GM12878 (cell line): ENCODE measurements around the gene EDC4. TPM values are rescaled to one million over a fixed set of nuclear protein-coding genes. Genes with fewer than 3 reads are reported as not detected.

Source experiments
- CEBPB ChIP-seq, 2 experiments: fragments of 150-350 bp in 1 of 2; IDR thresholded peaks; 2 replicates each; pipeline ENCODE4 v1.6.1; 2012 to 2014; ENCODE audit warnings: low read depth in 2 of 2, low read length in 2 of 2, borderline replicate concordance in 1 of 2, inconsistent platforms in 1 of 2
- CHD4 ChIP-seq: fragments of 200-600 bp; sonication (generic); IDR thresholded peaks from 2 replicates; pipeline ENCODE4 v1.6.1; 2016; ENCODE audit warnings: mild to moderate bottlenecking
- EP300 ChIP-seq, 2 experiments: fragments of 150-350 bp in 1 of 2; IDR thresholded peaks; 2 replicates each; pipeline ENCODE4 v1.6.1; 2011 to 2012; ENCODE audit warnings: low read depth in 2 of 2, low read length in 2 of 2, borderline replicate concordance in 1 of 2, improper control_type of control experiment in 1 of 2, inconsistent platforms in 1 of 2; ENCODE audit not compliant: control insufficient read depth in 1 of 2
- GABPA ChIP-seq: IDR thresholded peaks from 2 replicates; pipeline ENCODE4 v1.6.1; 2014; ENCODE audit warnings: antibody characterized with exemption, low read depth, mild to moderate bottlenecking, inconsistent platforms
- JUND ChIP-seq: IDR thresholded peaks from 2 replicates; pipeline ENCODE4 v1.6.1; 2012; ENCODE audit warnings: low read depth, mild to moderate bottlenecking, low read length, improper control_type of control experiment, moderate library complexity
- MTA2 ChIP-seq: fragments of 450-650 bp; IDR thresholded peaks from 2 replicates; pipeline ENCODE4 v1.6.1; 2016; ENCODE audit warnings: low read depth, mild to moderate bottlenecking, moderate library complexity
- NFYB ChIP-seq: IDR thresholded peaks from 2 replicates; pipeline ENCODE4 v1.6.1; 2011; ENCODE audit warnings: low read depth, mild to moderate bottlenecking, low read length, improper control_type of control experiment, moderate library complexity; ENCODE audit not compliant: insufficient read depth
- NR2C2 ChIP-seq: IDR thresholded peaks from 2 replicates; pipeline ENCODE4 v1.6.1; 2011; ENCODE audit warnings: borderline replicate concordance, low read depth; ENCODE audit not compliant: control insufficient read depth, insufficient read length
- PML ChIP-seq: IDR thresholded peaks from 2 replicates; pipeline ENCODE4 v1.6.1; 2012; ENCODE audit warnings: low read length, inconsistent platforms
- POLR2AphosphoS2 ChIP-seq: IDR thresholded peaks from 2 replicates; pipeline ENCODE4 v1.6.1; 2011; ENCODE audit warnings: low read depth, mild to moderate bottlenecking, low read length, improper control_type of control experiment, moderate library complexity
- PRDM15 ChIP-seq: fragments of 450-650 bp; formaldehyde crosslinking; IDR thresholded peaks from 2 replicates; pipeline ENCODE4 v1.4.0; 2020; ENCODE audit warnings: mild to moderate bottlenecking, moderate library complexity
- SMAD1 ChIP-seq: fragments of 450-650 bp; IDR thresholded peaks from 2 replicates; pipeline ENCODE4 v1.6.1; 2018; ENCODE audit warnings: mild to moderate bottlenecking, low read depth; ENCODE audit not compliant: partially characterized antibody
- SMC3 ChIP-seq: IDR thresholded peaks from 2 replicates; pipeline ENCODE4 v1.6.1; 2011; ENCODE audit warnings: low read length, improper control_type of control experiment, borderline replicate concordance
- STAT1 ChIP-seq: fragments of 450-650 bp; conservative IDR thresholded peaks from 2 replicates; pipeline ENCODE4 v1.6.1; 2014; ENCODE audit warnings: antibody characterized with exemption, mild to moderate bottlenecking
- TBL1XR1 ChIP-seq: IDR thresholded peaks from 2 replicates; pipeline ENCODE4 v1.6.1; 2012; ENCODE audit warnings: low read depth, low read length, improper control_type of control experiment
- TCF12 ChIP-seq: IDR thresholded peaks from 2 replicates; pipeline ENCODE4 v1.6.1; 2011; ENCODE audit warnings: low read depth, mild to moderate bottlenecking, low read length
- TCF7 ChIP-seq: IDR thresholded peaks from 2 replicates; pipeline ENCODE4 v1.6.1; 2014; ENCODE audit warnings: antibody characterized with exemption, borderline replicate concordance
- YY1 ChIP-seq: IDR thresholded peaks from 2 replicates; pipeline ENCODE4 v1.6.1; 2011; ENCODE audit warnings: low read depth, mild to moderate bottlenecking, low read length
- ZNF687 ChIP-seq: fragments of 450-650 bp; IDR thresholded peaks from 2 replicates; pipeline ENCODE4 v1.6.1; 2017; ENCODE audit warnings: mild to moderate bottlenecking, moderate library complexity
- polyA plus RNA-seq, 11 experiments: library from polyadenylated mRNA; depleted of rRNA in 4 of 11; unstranded in 6 of 11; stranded (reverse) in 5 of 11; fragments of >200 nt; fragmentation: Nextera tagmentation in 4 of 11; fragmentation: Illumina TruSeq in 1 of 11; extraction: Ambion mirVana in 4 of 11; extraction: Trizol in 1 of 11; gene quantifications; 1 replicate in 1 of 11; 2 replicates in 10 of 11; pipeline versions ENCODE4 v1.2.1 to v1.2.3, GENCODE V29; 2011 to 2016; ENCODE audit warnings: inconsistent platforms in 2 of 11, missing spikeins in 2 of 11, low read depth in 1 of 11
- total RNA-seq, 4 experiments: library from RNA; depleted of rRNA in 3 of 4; stranded (reverse); fragments of >200 nt in 3 of 4; fragmentation: Illumina TruSeq in 1 of 4; extraction: Trizol in 1 of 4; gene quantifications; 2 replicates each; pipeline versions ENCODE4 v1.2.1 to v1.2.3, GENCODE V29; 2013 to 2021

The EDC4 gene
- total and polyA plus RNA-seq, 10 of the 15 experiments (the other 5 are each of a cell fraction or from before 2014, with no cell fraction given), result 1.2 to 86.0 (median 53.4) TPM

DNA sequence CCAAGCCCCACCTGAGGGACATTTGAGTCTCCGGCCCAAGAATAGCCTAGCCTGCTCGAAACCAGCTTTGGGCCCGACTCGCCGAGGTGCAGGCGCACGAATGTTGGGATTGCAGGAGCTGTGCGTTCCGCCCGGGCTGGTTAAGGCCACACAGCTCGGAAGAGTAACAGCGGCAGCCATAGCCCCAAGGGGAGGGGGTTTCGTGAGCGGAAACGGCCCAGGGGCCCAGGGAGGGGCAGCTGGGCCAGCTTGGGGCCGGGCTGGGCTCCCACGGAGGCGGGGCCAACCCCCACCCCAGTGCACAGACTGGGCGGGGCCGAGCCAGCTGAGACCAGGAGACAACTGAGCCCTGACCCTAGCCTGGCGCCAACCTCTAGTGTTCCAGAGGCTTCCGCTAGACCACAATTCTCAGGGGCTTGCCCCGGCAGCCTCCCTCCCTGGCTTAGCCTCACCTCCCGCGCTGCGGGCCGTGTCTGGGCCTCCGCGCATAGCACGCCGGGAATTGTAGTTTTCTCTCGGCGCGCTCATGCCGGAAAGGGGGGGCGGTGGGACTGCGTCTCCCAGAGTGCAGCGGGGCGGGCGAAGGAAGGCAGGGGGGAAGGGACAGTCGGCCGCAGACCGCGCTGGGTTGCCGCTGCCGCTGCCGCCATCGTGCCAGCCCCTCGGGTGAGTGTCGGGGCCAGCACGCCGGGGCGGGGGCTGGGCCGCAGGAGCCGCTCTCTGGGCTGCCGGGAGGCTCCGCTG is 26.4 kb upstream of the EDC4 start, which contains the start of gene NUTF2 (continued):
- TF ChIP-seq NR2C2, result no peak
- no peak for TF ChIP-seq ZNF687
- no peak for TF ChIP-seq CEBPB (IDR thresholded peaks at IDR 0.05; ENCODE audit: borderline replicate concordance in 1 of 2, low read depth in 2 of 2, low read length in 2 of 2)
- TF ChIP-seq SMAD1, result no peak
- no peak for TF ChIP-seq MTA2
- TF ChIP-seq YY1, result peak; percentile 88
- peak; percentile 64; the same call in 1 of the 2 replicates for TF ChIP-seq TBL1XR1
- 0 out of 2 replicates have a peak, but pooled peaks have one; percentile 23 for TF ChIP-seq POLR2AphosphoS2
- peak; percentile 83; the same call in 1 of the 2 replicates for TF ChIP-seq PML
- 0 out of 2 replicates have a peak, but pooled peaks have one; percentile 7 for TF ChIP-seq NFYB
- no peak for TF ChIP-seq PRDM15 (CRISPR knock-in tag)
- TF ChIP-seq GABPA, result peak; percentile 77
- no peak for TF ChIP-seq JUND
- no peak for TF ChIP-seq TCF7
- TF ChIP-seq TCF12, result peak; percentile 37; the same call in 1 of the 2 replicates
- peak; percentile 53; the same call in 1 of the 2 replicates for TF ChIP-seq STAT1
- no peak for TF ChIP-seq CHD4
- no peak for TF ChIP-seq SMC3
- peak in 1 of 2 experiments; percentile 10; a peak in 1 of 4 replicates for TF ChIP-seq EP300 (IDR thresholded peaks at IDR 0.05; ENCODE audit: borderline replicate concordance in 1 of 2, control insufficient read depth in 1 of 2, low read depth in 2 of 2, low read length in 2 of 2)
